K562 (cell line): ENCODE data around the gene WFIKKN1. TPM values are rescaled to one million over a fixed set of nuclear protein-coding genes. Genes with fewer than 3 reads are reported as not detected.

ENCODE experiments used
- ATAC-seq: fragments of 200-7000 bp; cut with Tn5 transposase; 3 replicates; pipeline ENCODE4 v1.9.1; 2020; ENCODE audit warnings: moderate library complexity
- BruUV-seq: library from RNA; stranded (reverse); fragments of 400-500 nt; replicated peaks from 2 replicates; lab custom pipeline; 2021; lab: Mats Ljungman, UMichigan
- CTCF ChIA-PET: fragments of 300-600 bp; formaldehyde crosslinking; extraction: SDS; loops from one replicate; lab custom pipeline; 2021; ENCODE audit warnings: low intra/inter-chr PET ratio; lab: Yijun Ruan, JAX
- POLR2A ChIA-PET: fragments of 300-600, 350-650 bp; sonication (Branson Sonifier 250); formaldehyde crosslinking; extraction: SDS; loops from one replicate; lab custom pipeline; 2021; ENCODE audit warnings: antibody characterized with exemption, inconsistent platforms; lab: Yijun Ruan, JAX
- DNase-seq, 4 experiments: peaks; one replicate each; pipeline versions ENCODE4 v3.0.0 to v3.0.0-alpha.2; 2011 to 2018; ENCODE audit warnings: low spot score in 3 of 4, mixed read lengths in 3 of 4; ENCODE audit errors: extremely low read depth in 1 of 4
- FAIRE-seq: peaks from 2 replicates; lab custom pipeline; 2011; peaks lifted over from hg19 to GRCh38; lab: Jason Lieb, UNC
- H2AFZ ChIP-seq: 2 replicates; pipeline ENCODE4 v1.6.0; 2011; ENCODE audit warnings: low read depth, low read length, control low read depth, inconsistent platforms
- H3K27ac ChIP-seq: fragments of 200-600 bp; 3 replicates; pipeline ENCODE4 v1.8.0; 2011; ENCODE audit warnings: low read depth, mild to moderate bottlenecking, control low read depth, inconsistent platforms, low read length, moderate library complexity, mixed read lengths; ENCODE audit errors: extremely low read depth
- H3K27me3 ChIP-seq, 2 experiments: fragments of 300-600 bp in 1 of 2; 2 replicates in 1 of 2; 3 replicates in 1 of 2; pipeline versions ENCODE4 v1.6.0 to v1.8.0; 2011; ENCODE audit warnings: inconsistent platforms in 2 of 2, low read length in 2 of 2, mild to moderate bottlenecking in 1 of 2, mixed read lengths in 1 of 2, moderate library complexity in 1 of 2; ENCODE audit not compliant: control insufficient read depth in 2 of 2, insufficient read depth in 2 of 2
- H3K36me3 ChIP-seq: fragments of 300-600 bp; 3 replicates; pipeline ENCODE4 v1.8.0; 2011; ENCODE audit warnings: mild to moderate bottlenecking, low read length, inconsistent platforms; ENCODE audit not compliant: control insufficient read depth, insufficient read depth
- H3K4me1 ChIP-seq, 2 experiments: fragments of 200-600 bp in 1 of 2; replicated peaks in 1 of 2; 2 replicates in 1 of 2; 3 replicates in 1 of 2; pipeline versions ENCODE4 v1.5.1 to v1.8.0; 2011; ENCODE audit warnings: inconsistent platforms in 2 of 2, low read length in 2 of 2, mild to moderate bottlenecking in 1 of 2, mixed read lengths in 1 of 2, moderate library complexity in 1 of 2; ENCODE audit not compliant: control insufficient read depth in 2 of 2, insufficient read depth in 2 of 2
- H3K4me2 ChIP-seq: 2 replicates; pipeline ENCODE4 v1.6.1; 2011; ENCODE audit warnings: low read length, control low read depth, inconsistent platforms, mixed read lengths; ENCODE audit not compliant: insufficient read depth
- H3K4me3 ChIP-seq: fragments of 200-600 bp; sonication (generic), shearing (Covaris generic); 2 replicates; pipeline ENCODE4 v1.5.1; 2016; ENCODE audit warnings: control low read depth, inconsistent platforms
- H3K79me2 ChIP-seq: fragments of 200-600 bp; 3 replicates; pipeline ENCODE4 v1.8.0; 2011; ENCODE audit warnings: low read length, inconsistent platforms; ENCODE audit not compliant: control insufficient read depth, insufficient read depth
- H3K9ac ChIP-seq, 2 experiments: 2 replicates each; pipeline versions ENCODE4 v1.6.0 to v1.6.1; 2011; ENCODE audit warnings: low read depth in 2 of 2, low read length in 2 of 2, control low read depth in 1 of 2, inconsistent platforms in 1 of 2, mild to moderate bottlenecking in 1 of 2, mixed read lengths in 1 of 2; ENCODE audit not compliant: insufficient read depth in 1 of 2
- H3K9me1 ChIP-seq: one replicate; pipeline ENCODE4 v1.6.0; 2011; ENCODE audit warnings: inconsistent platforms, mild to moderate bottlenecking, low read length, moderate library complexity; ENCODE audit not compliant: control insufficient read depth, insufficient read depth
- H3K9me3 ChIP-seq: replicated peaks from 2 replicates; pipeline ENCODE4 v1.5.1; 2011; ENCODE audit warnings: low read depth, low read length, inconsistent platforms; ENCODE audit not compliant: control insufficient read depth, insufficient read depth
- H4K20me1 ChIP-seq: replicated peaks from 2 replicates; pipeline ENCODE4 v1.6.1; 2011; ENCODE audit warnings: low read length, inconsistent platforms, mixed read lengths; ENCODE audit not compliant: control insufficient read depth, insufficient read depth
- ARID4B ChIP-seq: sonication (generic); formaldehyde crosslinking; IDR thresholded peaks from 2 replicates; pipeline ENCODE4 v1.8.0; 2022; ENCODE audit warnings: mild to moderate bottlenecking, missing genetic modification reagents
- KLF16 ChIP-seq: IDR thresholded peaks from 2 replicates; pipeline ENCODE4 v1.6.1; 2016; ENCODE audit warnings: antibody characterized with exemption
- NFIC ChIP-seq: fragments of 450-650 bp; IDR thresholded peaks from 2 replicates; pipeline ENCODE4 v1.6.1; 2017; ENCODE audit warnings: mild to moderate bottlenecking, inconsistent platforms
- PCBP1 ChIP-seq: fragments of 200-400 bp; formaldehyde crosslinking; IDR thresholded peaks from 2 replicates; pipeline ENCODE4 v1.6.1; 2018; ENCODE audit warnings: mild to moderate bottlenecking, low read depth, low read length; ENCODE audit not compliant: poor library complexity, severe bottlenecking
- SMARCA4 ChIP-seq: fragments of 450-650 bp; IDR thresholded peaks from 2 replicates; pipeline ENCODE4 v1.6.1; 2016
- SMARCA5 ChIP-seq: fragments of 450-650 bp; IDR thresholded peaks from 2 replicates; pipeline ENCODE4 v1.6.1; 2016
- THRAP3 ChIP-seq: fragments of 450-650 bp; IDR thresholded peaks from 2 replicates; pipeline ENCODE4 v1.6.1; 2016; ENCODE audit warnings: mild to moderate bottlenecking, inconsistent platforms, borderline replicate concordance
- ZNF143 ChIP-seq: sonication (generic); formaldehyde crosslinking; IDR thresholded peaks from 2 replicates; pipeline ENCODE4 v1.9.0; 2022; ENCODE audit warnings: mild to moderate bottlenecking, missing genetic modification reagents
- ZNF3 ChIP-seq: fragments of 250-450 bp; sonication (Bioruptor Pico); IDR thresholded peaks from 2 replicates; pipeline ENCODE4 v1.5.0; 2021; ENCODE audit warnings: mild to moderate bottlenecking, moderate library complexity
- ZNF764 ChIP-seq: fragments of 250-450 bp; sonication (Bioruptor Pico); IDR thresholded peaks from 2 replicates; pipeline ENCODE4 v1.4.0; 2020; ENCODE audit warnings: low read depth, mild to moderate bottlenecking, moderate library complexity
- WGBS: fragments of 100-300 bp; shearing (Covaris generic); methylation state at CpG from one replicate; pipeline ENCODE4 v1.1.6; 2016; ENCODE audit warnings: low coverage, mixed read lengths; ENCODE audit not compliant: insufficient coverage; ENCODE audit errors: missing lambda C conversion rate; 5-methylcytosine and 5-hydroxymethylcytosine counted together
- in situ Hi-C: fragments of 300-500 bp; cut with MboI; formaldehyde crosslinking; loops from 4 replicates; pipeline ENCODE4 v1.15.0; 2018; ENCODE audit warnings: inconsistent platforms, mixed read lengths
- intact Hi-C: fragments of 100-400 bp; cut with micrococcal nuclease; formaldehyde crosslinking; loops from 2 replicates; pipeline ENCODE4 v1.14.2; 2022
- polyA plus RNA-seq, 8 experiments: library from polyadenylated mRNA; depleted of rRNA in 4 of 8; stranded (reverse) in 5 of 8; unstranded in 3 of 8; fragments of >200 nt; fragmentation: Nextera tagmentation in 2 of 8; fragmentation: Illumina TruSeq in 1 of 8; extraction: Ambion mirVana in 2 of 8; extraction: Trizol in 1 of 8; gene quantifications; 2 replicates each; pipeline versions ENCODE4 v1.2.1 to v1.2.3, GENCODE V29; 2011 to 2014; ENCODE audit warnings: inconsistent platforms in 1 of 8, missing spikeins in 1 of 8
- total RNA-seq, 7 experiments: library from RNA; depleted of rRNA in 6 of 7; stranded (reverse); fragments of >200 nt in 6 of 7; fragmentation: Illumina TruSeq in 2 of 7; extraction: Trizol in 2 of 7; gene quantifications; 2 replicates each; pipeline versions ENCODE4 v1.2.1 to v1.2.3, GENCODE V29; 2011 to 2021; ENCODE audit warnings: low replicate concordance in 1 of 7
- TF ChIP-seq, protein P1 (sequence below), 2 experiments: fragments of 150-350 bp in 1 of 2; IDR thresholded peaks; 2 replicates each; pipeline ENCODE4 v1.6.1; 2012 to 2016; ENCODE audit warnings: low read depth in 2 of 2, low read length in 2 of 2, mild to moderate bottlenecking in 1 of 2, moderate library complexity in 1 of 2
- TF ChIP-seq, protein P2 (sequence below), 2 experiments: fragments of 450-650 bp in 1 of 2; sonication (generic) in 1 of 2; formaldehyde crosslinking; conservative IDR thresholded peaks; 2 replicates each; pipeline versions ENCODE4 v1.4.0 to v1.8.1; 2020 to 2022; ENCODE audit warnings: mild to moderate bottlenecking in 1 of 2, missing genetic modification reagents in 1 of 2

WFIKKN1 gene
- total and polyA plus RNA-seq, 9 of the 15 experiments (the other 6 are each of a cell fraction or from before 2014, with no cell fraction given) = 0.14 to 1.1 (median 0.50) TPM; not detected in 4

GRCh38 chr16:626787-627453 lies 3.9 kb upstream of the WFIKKN1 start:
- BruUV-seq = no TSS peak
- H3K79me2 ChIP-seq = peaks cover 12% of the 10 kb centered on the region; the same call in 1 of the 3 replicates
- no peaks in the 10 kb centered on the region for H3K9me1 ChIP-seq
- H3K4me2 ChIP-seq = no peak overlapping the region
- H3K27me3 ChIP-seq = no peaks in the 10 kb centered on the region
- peak overlapping the region; percentile 58; the same call in 2 of the 3 replicates for H3K27ac ChIP-seq
- no peaks in the 10 kb centered on the region for H3K9me3 ChIP-seq
- H4K20me1 ChIP-seq = no peaks in the 10 kb centered on the region
- FAIRE-seq = peak; percentile 69
- DNase-seq = peak; percentile 54 to 70 (median 61)
- peaks cover 36 to 92% of the 10 kb centered on the region in 2 experiments for H3K4me1 ChIP-seq
- ChIA-PET CTCF (no interaction called here), POLR2A (interaction anchor here (0.5 to 0.7 kb wide), 3 partner anchors 9 to 108 kb away, joined by 3 read pairs; partner anchors contain the start of gene METTL26)
- no peak for ATAC-seq
- H3K36me3 ChIP-seq = peaks cover 23% of the 10 kb centered on the region; the same call in 2 of the 3 replicates
- in situ Hi-C loops (no loop called here), intact Hi-C loops (no loop called here)
- WGBS = 58% methylated on average over 21 of the region's 29 CpGs
- H3K4me3 ChIP-seq = no peak overlapping the region
- H3K9ac ChIP-seq = peak overlapping the region in 1 of 2 experiments; percentile 64; a peak in 1 of 4 replicates
- no peak overlapping the region for H2AFZ ChIP-seq
- no peak for TF ChIP-seq ZNF143 (CRISPR knock-in tag)
- TF ChIP-seq, protein P1, sequence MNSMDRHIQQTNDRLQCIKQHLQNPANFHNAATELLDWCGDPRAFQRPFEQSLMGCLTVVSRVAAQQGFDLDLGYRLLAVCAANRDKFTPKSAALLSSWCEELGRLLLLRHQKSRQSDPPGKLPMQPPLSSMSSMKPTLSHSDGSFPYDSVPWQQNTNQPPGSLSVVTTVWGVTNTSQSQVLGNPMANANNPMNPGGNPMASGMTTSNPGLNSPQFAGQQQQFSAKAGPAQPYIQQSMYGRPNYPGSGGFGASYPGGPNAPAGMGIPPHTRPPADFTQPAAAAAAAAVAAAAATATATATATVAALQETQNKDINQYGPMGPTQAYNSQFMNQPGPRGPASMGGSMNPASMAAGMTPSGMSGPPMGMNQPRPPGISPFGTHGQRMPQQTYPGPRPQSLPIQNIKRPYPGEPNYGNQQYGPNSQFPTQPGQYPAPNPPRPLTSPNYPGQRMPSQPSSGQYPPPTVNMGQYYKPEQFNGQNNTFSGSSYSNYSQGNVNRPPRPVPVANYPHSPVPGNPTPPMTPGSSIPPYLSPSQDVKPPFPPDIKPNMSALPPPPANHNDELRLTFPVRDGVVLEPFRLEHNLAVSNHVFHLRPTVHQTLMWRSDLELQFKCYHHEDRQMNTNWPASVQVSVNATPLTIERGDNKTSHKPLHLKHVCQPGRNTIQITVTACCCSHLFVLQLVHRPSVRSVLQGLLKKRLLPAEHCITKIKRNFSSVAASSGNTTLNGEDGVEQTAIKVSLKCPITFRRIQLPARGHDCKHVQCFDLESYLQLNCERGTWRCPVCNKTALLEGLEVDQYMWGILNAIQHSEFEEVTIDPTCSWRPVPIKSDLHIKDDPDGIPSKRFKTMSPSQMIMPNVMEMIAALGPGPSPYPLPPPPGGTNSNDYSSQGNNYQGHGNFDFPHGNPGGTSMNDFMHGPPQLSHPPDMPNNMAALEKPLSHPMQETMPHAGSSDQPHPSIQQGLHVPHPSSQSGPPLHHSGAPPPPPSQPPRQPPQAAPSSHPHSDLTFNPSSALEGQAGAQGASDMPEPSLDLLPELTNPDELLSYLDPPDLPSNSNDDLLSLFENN (IDR thresholded peaks at IDR 0.05; ENCODE audit: low read depth in 2 of 2, low read length in 2 of 2) = no peak
- peak; percentile 89 for TF ChIP-seq SMARCA4
- TF ChIP-seq ARID4B (CRISPR knock-in tag) = 0 out of 2 replicates have a peak, but pooled peaks have one; percentile 17
- TF ChIP-seq SMARCA5 = peak; percentile 32; the same call in 1 of the 2 replicates
- no peak for TF ChIP-seq ZNF3 (CRISPR knock-in tag)
- no peak for TF ChIP-seq KLF16
- TF ChIP-seq NFIC = peak; percentile 26
- peak; percentile 74; the same call in 1 of the 2 replicates for TF ChIP-seq THRAP3
- TF ChIP-seq ZNF764 (CRISPR knock-in tag) = no peak
- TF ChIP-seq, protein P2, sequence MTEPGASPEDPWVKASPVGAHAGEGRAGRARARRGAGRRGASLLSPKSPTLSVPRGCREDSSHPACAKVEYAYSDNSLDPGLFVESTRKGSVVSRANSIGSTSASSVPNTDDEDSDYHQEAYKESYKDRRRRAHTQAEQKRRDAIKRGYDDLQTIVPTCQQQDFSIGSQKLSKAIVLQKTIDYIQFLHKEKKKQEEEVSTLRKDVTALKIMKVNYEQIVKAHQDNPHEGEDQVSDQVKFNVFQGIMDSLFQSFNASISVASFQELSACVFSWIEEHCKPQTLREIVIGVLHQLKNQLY (CRISPR knock-in tag; conservative IDR thresholded peaks at IDR 0.05) = no peak
- TF ChIP-seq PCBP1 = no peak
